Lower lobe of right lung (tissue), 2 donors: ENCODE measurements around the gene GRM8. TPM values are rescaled to one million over a fixed set of nuclear protein-coding genes. Genes with fewer than 3 reads are reported as not detected.
A peak's percentile ranks its signal among the peaks of the same experiment; 100 is the strongest.

Experiments
- ATAC-seq, 2 donors: fragments of 200-7000 bp; cut with Tn5 transposase; one replicate each; pipeline ENCODE4 v1.9.1; 2020 to 2022; ENCODE audit warnings: mild to moderate bottlenecking in 2 of 2, moderate library complexity in 2 of 2
- DNase-seq: peaks from one replicate; pipeline ENCODE4 v3.0.0-alpha.2; 2020
- H3K27ac ChIP-seq: fragments of 200-600 bp; one replicate; pipeline ENCODE4 v1.8.0; 2022
- H3K27me3 ChIP-seq: fragments of 200-600 bp; one replicate; pipeline ENCODE4 v1.8.0; 2022; ENCODE audit warnings: low read depth
- H3K36me3 ChIP-seq: fragments of 200-600 bp; one replicate; pipeline ENCODE4 v1.8.0; 2022; ENCODE audit warnings: mild to moderate bottlenecking
- H3K4me1 ChIP-seq: fragments of 200-600 bp; one replicate; pipeline ENCODE4 v1.8.0; 2022
- H3K4me3 ChIP-seq: fragments of 200-600 bp; one replicate; pipeline ENCODE4 v1.8.0; 2022; ENCODE audit warnings: mild to moderate bottlenecking
- H3K9me3 ChIP-seq: fragments of 200-600 bp; one replicate; pipeline ENCODE4 v1.8.0; 2022
- CTCF ChIP-seq: fragments of 200-600 bp; IDR thresholded peaks from one replicate; pipeline ENCODE4 v1.8.0; 2022; ENCODE audit warnings: antibody characterized with exemption, mild to moderate bottlenecking
- intact Hi-C: fragments of 100-400 bp; cut with DNase I; formaldehyde crosslinking; loops from one replicate; pipeline ENCODE4 v1.11.0; 2022
- total RNA-seq: library from RNA; stranded (reverse); fragmentation: NEBNext Ultra II Directional; extraction: Animal tissue kit (Norgen Biotek cat#: 25700); gene quantifications from one replicate; pipeline ENCODE4 v1.2.1, GENCODE V29; 2021
- donor health status: DM: no; HTN: yes; CAD: no; lungs with severe emphysema.

GRM8 gene
- total RNA-seq, 1 donor from 2014 or later: not detected

DNA sequence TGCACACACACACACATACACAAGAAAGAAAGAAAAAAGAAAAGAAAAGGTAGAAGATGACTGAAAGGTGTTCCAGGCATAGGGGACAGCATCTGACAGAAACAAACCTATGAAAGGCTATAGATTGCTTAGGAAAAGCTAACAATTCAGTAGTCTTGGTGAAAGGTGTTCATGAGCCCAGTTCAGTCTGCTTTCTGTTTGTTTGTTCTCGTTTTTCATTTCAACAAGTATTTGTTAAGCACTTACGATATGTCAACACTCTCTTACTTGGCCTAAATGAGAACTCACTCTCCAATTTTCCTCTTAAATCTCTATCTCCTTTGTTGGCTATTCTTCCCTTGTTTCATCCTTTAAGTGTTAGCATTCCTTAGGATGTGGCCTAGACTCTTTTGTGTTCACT, 133.2 kb downstream of the GRM8 start:
- TF ChIP-seq CTCF: no peak

DNA sequence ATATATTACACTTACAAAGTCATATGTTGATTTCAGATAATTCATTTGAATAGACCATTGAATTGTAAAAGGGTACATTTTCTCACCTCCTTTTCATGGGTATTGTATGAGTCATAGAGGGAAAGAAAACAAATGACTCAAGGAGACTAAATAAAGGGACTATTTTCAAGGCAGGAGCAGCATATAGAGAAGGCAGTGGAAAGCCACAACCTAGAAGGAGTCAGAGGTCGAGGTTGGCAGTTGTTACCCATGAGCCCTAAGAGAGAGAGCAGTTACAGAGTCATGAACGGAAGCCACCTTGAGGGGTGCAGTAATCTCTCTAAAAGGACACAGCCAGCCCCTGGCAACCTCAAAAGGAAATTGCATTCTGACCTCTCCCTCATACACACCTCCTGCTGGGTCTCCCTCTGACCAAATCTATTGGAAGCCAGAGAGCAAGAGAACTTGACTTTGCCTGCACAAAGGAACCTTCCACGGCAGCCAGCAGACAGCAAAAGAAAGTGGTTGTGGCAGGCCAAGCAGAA, 137.9 kb downstream of the GRM8 start:
- intact Hi-C loops: no loop called here
- TF ChIP-seq CTCF: no peak
- Histone ChIP-seq H3K27me3 (no peaks in the 10 kb centered on the region), H3K4me3 (no peak overlapping the region), H3K27ac (no peak overlapping the region), H3K4me1 (no peaks in the 10 kb centered on the region), H3K36me3 (no peaks in the 10 kb centered on the region), H3K9me3 (no peaks in the 10 kb centered on the region)
- DNase-seq: no peak
- ATAC-seq: no peak

More for the DNA sequence above, 133.2 kb downstream of the GRM8 start:
- no peak overlapping the region for H3K27ac ChIP-seq
- H3K4me3 ChIP-seq: no peak overlapping the region
- no peaks in the 10 kb centered on the region for H3K4me1 ChIP-seq
- peak; percentile 32 to 53 for ATAC-seq
- no peaks in the 10 kb centered on the region for H3K27me3 ChIP-seq
- H3K36me3 ChIP-seq: no peaks in the 10 kb centered on the region
- H3K9me3 ChIP-seq: no peaks in the 10 kb centered on the region
- DNase-seq: no peak
- intact Hi-C loops: no loop called here

- DNase-seq: no peak
- ATAC-seq: peak; percentile 65
- H3K9me3 ChIP-seq: no peaks in the 10 kb centered on the region
- H3K27ac ChIP-seq: no peak overlapping the region
- H3K4me1 ChIP-seq: no peaks in the 10 kb centered on the region
- intact Hi-C loops: no loop called here
- no peak overlapping the region for H3K4me3 ChIP-seq
- no peaks in the 10 kb centered on the region for H3K36me3 ChIP-seq
- TF ChIP-seq CTCF: peak; percentile 31
- no peaks in the 10 kb centered on the region for H3K27me3 ChIP-seq
Measured at GRCh38 chr7:127107601-127108007, 145.1 kb downstream of the GRM8 start.

- Histone ChIP-seq H3K4me1 (no peaks in the 10 kb centered on the region), H3K9me3 (no peaks in the 10 kb centered on the region), H3K4me3 (no peak overlapping the region), H3K36me3 (no peaks in the 10 kb centered on the region), H3K27me3 (no peaks in the 10 kb centered on the region), H3K27ac (no peak overlapping the region)
- intact Hi-C loops: no loop called here
- no peak for ATAC-seq
- no peak for DNase-seq
- no peak for TF ChIP-seq CTCF
Measured at GRCh38 chr7:127093340-127093739, 159.4 kb downstream of the GRM8 start.

DNA sequence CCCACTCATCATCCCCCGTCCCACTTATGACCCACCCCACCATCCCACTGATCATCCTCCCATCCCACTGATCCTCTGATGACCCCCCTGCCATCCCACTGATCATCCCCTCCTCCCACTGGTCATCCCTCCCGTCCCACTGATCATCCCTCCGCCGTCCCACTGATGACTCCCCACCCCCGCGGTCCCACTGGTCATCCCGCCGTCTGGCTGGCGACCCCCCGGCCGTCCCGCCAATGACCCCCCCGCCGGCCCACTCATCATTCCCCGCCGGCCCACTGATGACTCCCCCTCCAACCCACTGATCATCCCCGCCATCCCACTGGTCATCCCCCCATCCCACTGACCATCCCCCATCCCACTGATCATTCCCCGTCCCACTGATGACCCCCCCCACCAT, 161.1 kb downstream of the GRM8 start:
- no peak overlapping the region for H3K27ac ChIP-seq
- TF ChIP-seq CTCF: no peak
- intact Hi-C loops: no loop called here
- H3K36me3 ChIP-seq: no peaks in the 10 kb centered on the region
- no peaks in the 10 kb centered on the region for H3K9me3 ChIP-seq
- no peaks in the 10 kb centered on the region for H3K4me1 ChIP-seq
- no peaks in the 10 kb centered on the region for H3K27me3 ChIP-seq
- no peak for ATAC-seq
- H3K4me3 ChIP-seq: no peak overlapping the region
- no peak for DNase-seq

- DNase-seq (no peak), ATAC-seq (no peak)
- Histone ChIP-seq H3K4me1 (no peaks in the 10 kb centered on the region), H3K9me3 (no peaks in the 10 kb centered on the region), H3K36me3 (no peaks in the 10 kb centered on the region), H3K27me3 (no peaks in the 10 kb centered on the region), H3K4me3 (no peak overlapping the region), H3K27ac (no peak overlapping the region)
- intact Hi-C loops: no loop called here
- no peak for TF ChIP-seq CTCF
Measured at GRCh38 chr7:127089146-127089545, 163.6 kb downstream of the GRM8 start.
